GM18526 (cell line): ENCODE results near the gene THNSL1.

ENCODE experiments used
- POLR2A ChIP-seq: IDR thresholded peaks from 3 replicates; pipeline ENCODE4 v1.6.1; 2011; ENCODE audit not compliant: insufficient read length; ENCODE audit errors: extremely low read depth

The THNSL1 gene

DNA sequence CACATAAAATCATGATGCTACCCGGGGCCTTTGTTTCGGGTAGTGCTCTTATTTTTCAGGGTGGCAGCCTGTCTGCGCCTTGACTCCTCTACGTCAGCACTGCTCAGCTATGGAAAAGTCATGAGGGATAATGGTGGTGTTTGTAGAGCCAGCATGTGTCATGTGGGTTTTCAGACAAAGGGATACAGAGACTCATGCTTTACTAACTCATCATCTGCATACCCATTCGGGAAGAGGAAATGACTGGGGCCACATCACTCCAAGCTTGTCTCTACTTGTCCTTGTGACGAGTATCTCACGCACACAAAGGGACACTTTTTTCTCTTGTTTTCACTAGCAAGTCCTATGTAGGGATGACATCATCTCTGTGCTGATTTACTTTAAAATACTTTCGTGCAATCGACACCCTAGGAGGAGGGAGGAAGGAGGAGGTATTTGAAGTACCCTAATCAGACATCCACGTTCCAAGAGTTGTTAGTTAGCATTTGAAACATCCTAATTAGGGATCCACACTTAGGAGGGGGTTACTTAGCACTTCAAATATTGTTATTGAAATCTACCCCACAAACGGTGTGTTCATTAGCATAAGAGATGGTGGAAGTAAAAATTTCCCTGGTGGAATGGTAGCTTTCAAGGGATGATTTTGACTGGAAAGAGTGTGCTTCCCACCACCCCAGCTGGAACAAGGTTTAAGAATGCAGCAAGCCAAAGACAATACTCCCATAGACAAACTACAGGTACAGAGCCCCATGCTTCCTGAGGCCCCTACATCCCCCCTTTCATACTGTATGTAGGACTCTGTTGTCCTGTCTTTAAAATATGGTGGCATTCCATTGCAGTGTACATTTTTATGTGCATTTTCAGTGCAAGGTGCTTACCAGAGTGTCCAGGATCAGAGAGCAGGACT lies 52.0 kb downstream of the THNSL1 start:
- TF ChIP-seq POLR2A: no peak

DNA sequence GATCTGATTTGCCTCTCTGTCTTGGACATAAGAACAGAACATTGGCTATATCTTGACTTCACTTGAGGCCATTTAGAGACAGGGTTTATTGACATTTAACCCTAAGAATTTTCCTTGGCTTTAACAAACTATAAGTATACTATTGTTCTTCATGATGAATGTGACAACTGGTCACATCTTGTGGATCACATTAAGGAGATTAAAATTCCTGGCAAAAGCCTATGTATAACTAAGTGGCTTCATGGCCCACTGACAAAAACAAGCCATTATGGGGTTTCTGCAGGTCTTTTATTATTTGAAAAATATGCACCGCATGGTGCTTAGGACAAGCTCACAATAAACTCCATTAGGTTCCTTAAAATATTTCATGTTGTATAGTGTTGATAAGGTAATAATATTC lies 54.8 kb downstream of the THNSL1 start:
- TF ChIP-seq POLR2A: no peak

DNA sequence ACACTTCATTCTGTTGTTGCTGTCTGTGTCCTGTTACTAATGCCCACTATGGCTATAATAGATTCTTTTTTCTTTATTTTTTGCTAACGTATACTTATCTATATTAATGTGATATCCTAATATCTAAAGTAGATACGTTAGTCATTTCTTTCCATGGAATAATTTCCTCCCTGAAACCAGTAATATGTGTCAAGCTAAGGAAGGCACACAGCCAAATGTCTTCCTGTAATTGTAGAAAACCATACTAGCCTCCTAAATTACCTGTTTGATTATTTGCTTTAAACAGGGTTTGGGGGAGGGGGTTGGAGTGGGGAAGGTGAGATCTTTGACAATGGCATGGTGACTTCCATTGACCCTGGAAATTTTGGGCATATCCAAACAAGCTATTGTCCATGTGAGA lies 56.4 kb downstream of the THNSL1 start:
- no peak for TF ChIP-seq POLR2A

DNA sequence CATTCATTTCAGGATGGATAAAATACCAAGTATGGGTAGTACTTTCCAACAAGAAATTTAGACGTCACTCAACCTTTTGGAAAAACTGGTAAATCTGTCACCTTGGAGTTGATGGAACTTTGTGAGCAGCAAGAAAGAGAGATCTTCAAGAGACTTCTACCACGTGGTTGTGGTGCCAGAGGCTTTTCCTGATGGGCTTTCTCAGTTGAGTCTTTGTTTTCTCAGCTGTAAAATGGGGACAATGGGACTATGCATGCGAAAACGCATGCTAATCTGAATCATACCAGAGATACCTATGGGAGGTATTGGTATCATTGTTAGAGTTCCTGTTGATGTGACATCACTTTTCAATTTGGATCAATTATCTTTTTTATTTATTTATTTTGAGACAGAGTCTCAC lies 59.4 kb downstream of the THNSL1 start:
- no peak for TF ChIP-seq POLR2A
